ENCODE results near the gene IRAK1BP1. TPM values are rescaled to one million over a fixed set of nuclear protein-coding genes. Genes with fewer than 3 reads are reported as not detected.

Gene IRAK1BP1
- total and polyA plus RNA-seq, 2 donors (not counting 1 experiment from before 2014, with no cell fraction given) = 2.3 to 3.0 TPM

DNA sequence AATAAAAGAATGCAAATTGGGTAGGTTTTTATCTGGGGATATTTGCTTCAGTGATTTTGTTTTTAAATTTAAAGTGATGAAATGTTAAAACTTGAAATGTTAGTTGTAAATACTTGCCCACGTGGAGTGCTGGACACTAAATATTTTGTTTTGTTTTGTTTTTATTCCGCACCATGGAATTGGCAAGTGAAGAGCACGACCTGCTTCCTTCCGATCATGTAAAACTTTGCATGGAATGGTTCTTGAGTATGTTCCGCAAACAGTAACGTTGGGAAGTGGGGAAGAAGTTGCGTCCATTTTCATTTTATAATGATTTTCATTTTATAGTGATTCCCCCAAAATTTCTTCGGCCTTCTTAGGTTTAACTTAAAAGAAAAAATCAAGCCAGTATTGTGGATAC, 765 bp downstream of the IRAK1BP1 start:
- no peak for ATAC-seq (ENCODE audit: low read depth)
- Mint-ChIP-seq H3K9me3 (ENCODE audit: insufficient read depth) (no peaks in the 10 kb centered on the region), H3K4me1 (peaks cover 23% of the 10 kb centered on the region), H3K27ac (peak overlapping the region; percentile 97), H3K4me3 (peak overlapping the region; percentile 98), H3K27me3 (no peaks in the 10 kb centered on the region)
- CTCF ChIA-PET = no interaction called here
- H4K20me1 ChIP-seq (ENCODE audit: control insufficient read depth, insufficient read depth, low read length, poor library complexity, severe bottlenecking) = no peaks in the 10 kb centered on the region
- peak overlapping the region; percentile 82 for H3K4me2 ChIP-seq (replicated peaks; ENCODE audit: low read depth, low read length, poor library complexity, severe bottlenecking)
- peaks cover 9 to 13% of the 10 kb centered on the region in 2 donors for H3K4me1 ChIP-seq (ENCODE audit: control insufficient read depth in 2 of 2, insufficient read depth in 2 of 2, low read length in 2 of 2)
- intact Hi-C loops (cut with micrococcal nuclease) = loop anchor here (2.0 to 10.0 kb wide), 4 partner anchors 367 to 1237 kb away; partner anchors contain the start of genes BCKDHB, HMGN3, LCA5 and TTK
- no peaks in the 10 kb centered on the region for H3K9me3 ChIP-seq (ENCODE audit: control extremely low read depth in 1 of 3, control insufficient read depth in 2 of 3, insufficient read depth in 1 of 3, low read length in 2 of 3)
- H3K27ac ChIP-seq (ENCODE audit: low read length in 2 of 2) = peak overlapping the region; percentile 69 to 91
- no peaks in the 10 kb centered on the region for H3K79me2 ChIP-seq (ENCODE audit: control insufficient read depth, insufficient read depth, low read length)
- TF ChIP-seq, protein P1, sequence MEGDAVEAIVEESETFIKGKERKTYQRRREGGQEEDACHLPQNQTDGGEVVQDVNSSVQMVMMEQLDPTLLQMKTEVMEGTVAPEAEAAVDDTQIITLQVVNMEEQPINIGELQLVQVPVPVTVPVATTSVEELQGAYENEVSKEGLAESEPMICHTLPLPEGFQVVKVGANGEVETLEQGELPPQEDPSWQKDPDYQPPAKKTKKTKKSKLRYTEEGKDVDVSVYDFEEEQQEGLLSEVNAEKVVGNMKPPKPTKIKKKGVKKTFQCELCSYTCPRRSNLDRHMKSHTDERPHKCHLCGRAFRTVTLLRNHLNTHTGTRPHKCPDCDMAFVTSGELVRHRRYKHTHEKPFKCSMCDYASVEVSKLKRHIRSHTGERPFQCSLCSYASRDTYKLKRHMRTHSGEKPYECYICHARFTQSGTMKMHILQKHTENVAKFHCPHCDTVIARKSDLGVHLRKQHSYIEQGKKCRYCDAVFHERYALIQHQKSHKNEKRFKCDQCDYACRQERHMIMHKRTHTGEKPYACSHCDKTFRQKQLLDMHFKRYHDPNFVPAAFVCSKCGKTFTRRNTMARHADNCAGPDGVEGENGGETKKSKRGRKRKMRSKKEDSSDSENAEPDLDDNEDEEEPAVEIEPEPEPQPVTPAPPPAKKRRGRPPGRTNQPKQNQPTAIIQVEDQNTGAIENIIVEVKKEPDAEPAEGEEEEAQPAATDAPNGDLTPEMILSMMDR (IDR thresholded peaks at IDR 0.05) = peak; percentile 0
- no peak for TF ChIP-seq EZH2 (IDR thresholded peaks at IDR 0.05; ENCODE audit: borderline replicate concordance, insufficient read depth, low read depth, low read length, poor library complexity, severe bottlenecking)
- POLR2A ChIA-PET = no interaction called here
- H3K27me3 ChIP-seq (replicated peaks in 1 of 4; ENCODE audit: control extremely low read depth in 1 of 4, control insufficient read depth in 3 of 4, insufficient read depth in 4 of 4, low read length in 3 of 4) = no peaks in the 10 kb centered on the region
- no peak for DNase-seq
- H2AFZ ChIP-seq (ENCODE audit: insufficient read depth, low read depth, low read length, poor library complexity, severe bottlenecking) = peak overlapping the region; percentile 99
- H3K4me3 ChIP-seq (ENCODE audit: control extremely low read depth in 1 of 5, extremely low read depth in 1 of 5, insufficient read depth in 1 of 5, low read depth in 2 of 5, low read length in 4 of 5) = peak overlapping the region in 4 of 5 experiments; percentile 79 to 94 (median 92)
- H3K9ac ChIP-seq (ENCODE audit: low read length) = peak overlapping the region; percentile 94
- H3K36me3 ChIP-seq (replicated peaks in 1 of 2; ENCODE audit: control extremely low read depth in 1 of 2, control insufficient read depth in 1 of 2, extremely low read depth in 1 of 2, insufficient read depth in 2 of 2, low read length in 1 of 2) = no peaks in the 10 kb centered on the region
- 21% methylated on average over 2 of the region's 8 CpGs for WGBS (ENCODE audit: insufficient coverage)

DNA sequence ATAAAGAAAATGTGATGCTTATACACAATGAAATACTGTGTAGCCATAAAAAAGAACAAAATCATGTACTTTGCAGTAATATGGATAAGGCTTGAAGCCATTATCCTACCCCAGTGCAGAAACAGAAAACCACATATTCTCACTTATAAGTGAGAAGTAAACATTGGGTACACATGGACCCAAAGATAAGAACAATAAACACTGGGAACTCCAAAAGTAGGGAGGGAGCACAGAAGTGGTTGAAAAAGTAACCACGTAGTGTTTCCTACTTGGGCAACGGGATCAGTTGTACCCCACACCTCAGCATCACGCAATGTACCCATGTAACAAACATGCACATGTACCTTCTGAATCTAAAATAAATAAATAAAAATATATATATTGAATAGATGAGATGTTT, 8.2 kb downstream of the IRAK1BP1 start:
- Histone ChIP-seq H3K27ac (ENCODE audit: low read length in 2 of 2) (no peak overlapping the region), H3K9ac (ENCODE audit: low read length) (no peak overlapping the region), H3K4me3 (ENCODE audit: control extremely low read depth in 1 of 5, extremely low read depth in 1 of 5, insufficient read depth in 1 of 5, low read depth in 2 of 5, low read length in 4 of 5) (no peak overlapping the region), H4K20me1 (ENCODE audit: control insufficient read depth, insufficient read depth, low read length, poor library complexity, severe bottlenecking) (no peaks in the 10 kb centered on the region), H3K79me2 (ENCODE audit: control insufficient read depth, insufficient read depth, low read length) (no peaks in the 10 kb centered on the region), H3K4me2 (replicated peaks; ENCODE audit: low read depth, low read length, poor library complexity, severe bottlenecking) (no peak overlapping the region), H3K36me3 (replicated peaks in 1 of 2; ENCODE audit: control extremely low read depth in 1 of 2, control insufficient read depth in 1 of 2, extremely low read depth in 1 of 2, insufficient read depth in 2 of 2, low read length in 1 of 2) (no peaks in the 10 kb centered on the region), H3K4me1 (ENCODE audit: control insufficient read depth in 2 of 2, insufficient read depth in 2 of 2, low read length in 2 of 2) (no peaks in the 10 kb centered on the region), H3K27me3 (replicated peaks in 1 of 4; ENCODE audit: control extremely low read depth in 1 of 4, control insufficient read depth in 3 of 4, insufficient read depth in 4 of 4, low read length in 3 of 4) (no peaks in the 10 kb centered on the region), H3K9me3 (ENCODE audit: control extremely low read depth in 1 of 3, control insufficient read depth in 2 of 3, insufficient read depth in 1 of 3, low read length in 2 of 3) (peaks cover 0 to 8% (median 0%) of the 10 kb centered on the region in 3 donors), H2AFZ (ENCODE audit: insufficient read depth, low read depth, low read length, poor library complexity, severe bottlenecking) (no peak overlapping the region)
- H3K9me3 Mint-ChIP-seq (ENCODE audit: insufficient read depth) = peaks cover 4% of the 10 kb centered on the region
- DNase-seq = no peak
- H3K27ac Mint-ChIP-seq = no peak overlapping the region
- no peak for TF ChIP-seq EZH2 (IDR thresholded peaks at IDR 0.05; ENCODE audit: borderline replicate concordance, insufficient read depth, low read depth, low read length, poor library complexity, severe bottlenecking)
- TF ChIP-seq, protein P1 (IDR thresholded peaks at IDR 0.05) = no peak
- no CpG with 5 or more reads among the region's 3 CpGs for WGBS (ENCODE audit: insufficient coverage)
- intact Hi-C loops (cut with micrococcal nuclease) = no loop called here
- no peak overlapping the region for H3K4me3 Mint-ChIP-seq
- H3K27me3 Mint-ChIP-seq = no peaks in the 10 kb centered on the region
- ATAC-seq (ENCODE audit: low read depth) = no peak
- CTCF ChIA-PET = no interaction called here
- no peaks in the 10 kb centered on the region for H3K4me1 Mint-ChIP-seq
- POLR2A ChIA-PET = no interaction called here
